Bronchus fibroblast of lung (primary cell): ENCODE measurements around the gene CDH20. TPM values are rescaled to one million over a fixed set of nuclear protein-coding genes. Genes with fewer than 3 reads are reported as not detected.

ENCODE experiments used
- total RNA-seq: library from RNA; depleted of rRNA; stranded (reverse); fragments of >200 nt; gene quantifications from 2 replicates; pipeline ENCODE4 v1.2.3, GENCODE V29; 2015

CDH20 gene
- under 0.01 TPM in 1 of 2 replicates, not detected in the other for total RNA-seq

DNA sequence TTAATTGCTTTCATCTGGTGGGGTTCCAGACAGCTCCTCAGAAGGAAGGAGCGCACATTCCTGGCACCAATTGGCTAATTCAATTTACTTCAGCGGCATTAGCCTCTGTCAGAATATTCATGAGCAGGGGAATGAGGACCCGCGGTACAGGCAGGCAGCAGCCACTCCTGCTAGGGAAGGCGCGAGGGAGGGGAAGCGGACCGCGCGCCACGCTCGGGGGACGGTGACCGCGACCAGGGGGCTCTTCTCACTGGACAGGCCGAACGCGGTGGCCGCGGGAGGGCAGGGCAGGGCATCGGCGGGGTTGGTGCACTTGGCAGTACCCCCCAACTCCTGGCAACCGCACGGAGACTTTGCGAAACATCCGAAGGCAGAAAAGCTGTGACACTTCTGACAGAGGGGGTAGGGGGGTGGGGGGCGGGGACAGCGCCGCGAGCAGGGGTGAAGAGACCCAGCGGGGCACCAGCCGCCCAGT, at the start of gene CDH20:
Gene CDH20 (plus strand): TSS at position 160 of the 475 bp plus-strand sequence.

